Testis (tissue), 2 donors: ENCODE measurements around the gene OLFM1.
"Not testable (repeated sequence)": the region's sequence is repeated elsewhere in the genome, so short reads cannot be mapped to it uniquely, and the experiment has no call there.

Experiments
- CTCF ChIP-seq, 3 experiments: fragments of 450-650 bp in 2 of 3; fragments of 200-600 bp in 1 of 3; sonication (generic) in 1 of 3; IDR thresholded peaks; one replicate each; pipeline ENCODE4 v1.5.1; 2016 to 2019; ENCODE audit warnings: antibody characterized with exemption in 3 of 3, mild to moderate bottlenecking in 2 of 3, moderate library complexity in 1 of 3
- POLR2A ChIP-seq: fragments of 450-650 bp; IDR thresholded peaks from one replicate; pipeline ENCODE4 v1.6.1; 2017; ENCODE audit warnings: antibody characterized with exemption, mild to moderate bottlenecking, moderate library complexity

- not testable (repeated sequence) for TF ChIP-seq CTCF (IDR thresholded peaks at IDR 0.05); POLR2A
These were observed 24.1 kb downstream of the OLFM1 start for GRCh38 chr9:135111600-135111999.
